Mucosa of descending colon (tissue), 3 donors: ENCODE measurements around the gene ITPKB. TPM values are rescaled to one million over a fixed set of nuclear protein-coding genes. Genes with fewer than 3 reads are reported as not detected.
A peak's percentile ranks its signal among the peaks of the same experiment; 100 is the strongest.

Experiments
- ATAC-seq: fragments of 200-7000 bp; cut with Tn5 transposase; one replicate; pipeline ENCODE4 v1.9.1; 2020; ENCODE audit warnings: mild to moderate bottlenecking, moderate library complexity
- DNase-seq, 3 donors: peaks; one replicate each; pipeline ENCODE4 v3.0.0-alpha.2; 2020
- H3K36me3 ChIP-seq: fragments of 200-600 bp; one replicate; pipeline ENCODE4 v1.8.0; 2021; ENCODE audit warnings: low read depth, mild to moderate bottlenecking
- H3K4me1 ChIP-seq: fragments of 200-600 bp; one replicate; pipeline ENCODE4 v1.8.0; 2021; ENCODE audit warnings: low read depth, mild to moderate bottlenecking
- H3K4me3 ChIP-seq: fragments of 200-600 bp; one replicate; pipeline ENCODE4 v1.8.0; 2021; ENCODE audit warnings: mild to moderate bottlenecking
- H3K9me3 ChIP-seq: fragments of 200-600 bp; one replicate; pipeline ENCODE4 v1.8.0; 2021; ENCODE audit warnings: mild to moderate bottlenecking
- intact Hi-C, 2 donors: fragments of 100-400 bp; cut with DNase I in 1 of 2; cut with micrococcal nuclease in 1 of 2; formaldehyde crosslinking; loops; one replicate each; pipeline versions ENCODE4 v1.11.0 to v1.11.1; 2022; cut with DNase I, micrococcal nuclease
- total RNA-seq, 3 donors: library from RNA; stranded (reverse); fragmentation: NEBNext Ultra II Directional in 2 of 3; extraction: Animal tissue kit (Norgen Biotek cat#: 25700) in 2 of 3; gene quantifications; one replicate each; pipeline versions ENCODE4 v1.2.1 to v1.2.4, GENCODE V29; 2021 to 2023
- TF ChIP-seq, protein P1 (sequence below): fragments of 200-600 bp; IDR thresholded peaks from one replicate; pipeline ENCODE4 v1.8.0; 2022; ENCODE audit warnings: antibody characterized with exemption, mild to moderate bottlenecking
- donor health status: DM: no; HTN: no; CAD: no; lungs with moderate emphysema.
- donor health status: DM: no; HTN: no; CAD: no.
- donor health status: DM: no; HTN: yes; CAD: no.

Gene ITPKB
- total RNA-seq, 3 donors from 2014 or later: 9.5 to 90.3 (median 11.7) TPM

DNA sequence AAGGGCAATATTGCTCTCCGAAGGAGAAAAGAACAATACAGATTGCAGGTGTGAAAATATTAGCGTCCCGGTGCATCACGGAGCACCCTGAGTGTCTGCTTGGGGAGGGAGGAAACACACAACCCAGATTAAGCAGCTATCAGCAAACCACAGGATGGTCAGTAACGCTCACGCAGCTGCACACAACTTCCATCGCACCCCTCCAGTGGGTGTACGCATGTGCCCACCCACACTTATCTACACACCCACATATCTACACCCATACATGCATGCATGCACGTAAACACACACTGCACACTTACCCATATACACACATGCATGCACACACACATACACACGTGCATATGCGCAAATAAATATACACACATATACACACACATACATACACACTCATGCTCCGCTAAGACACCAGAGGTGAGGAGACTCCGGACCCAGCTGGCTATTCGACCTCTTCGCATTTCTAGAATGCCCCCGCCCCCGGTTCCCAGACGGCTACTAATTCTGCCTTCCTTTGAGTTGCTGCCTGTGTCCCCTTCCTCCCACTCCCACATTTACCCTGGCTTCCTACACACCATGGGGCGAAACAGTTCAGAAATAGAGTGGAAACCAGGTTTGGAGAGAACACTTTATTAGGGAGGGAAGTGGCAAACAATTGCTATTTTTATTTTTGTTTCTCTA lies 26.2 kb downstream of the ITPKB start:
- intact Hi-C loops: no loop called here
- Histone ChIP-seq H3K9me3 (peaks cover 3% of the 10 kb centered on the region), H3K4me3 (no peak overlapping the region), H3K4me1 (peaks cover 12% of the 10 kb centered on the region), H3K36me3 (no peaks in the 10 kb centered on the region)
- DNase-seq (no peak), ATAC-seq (no peak)
- TF ChIP-seq, protein P1, sequence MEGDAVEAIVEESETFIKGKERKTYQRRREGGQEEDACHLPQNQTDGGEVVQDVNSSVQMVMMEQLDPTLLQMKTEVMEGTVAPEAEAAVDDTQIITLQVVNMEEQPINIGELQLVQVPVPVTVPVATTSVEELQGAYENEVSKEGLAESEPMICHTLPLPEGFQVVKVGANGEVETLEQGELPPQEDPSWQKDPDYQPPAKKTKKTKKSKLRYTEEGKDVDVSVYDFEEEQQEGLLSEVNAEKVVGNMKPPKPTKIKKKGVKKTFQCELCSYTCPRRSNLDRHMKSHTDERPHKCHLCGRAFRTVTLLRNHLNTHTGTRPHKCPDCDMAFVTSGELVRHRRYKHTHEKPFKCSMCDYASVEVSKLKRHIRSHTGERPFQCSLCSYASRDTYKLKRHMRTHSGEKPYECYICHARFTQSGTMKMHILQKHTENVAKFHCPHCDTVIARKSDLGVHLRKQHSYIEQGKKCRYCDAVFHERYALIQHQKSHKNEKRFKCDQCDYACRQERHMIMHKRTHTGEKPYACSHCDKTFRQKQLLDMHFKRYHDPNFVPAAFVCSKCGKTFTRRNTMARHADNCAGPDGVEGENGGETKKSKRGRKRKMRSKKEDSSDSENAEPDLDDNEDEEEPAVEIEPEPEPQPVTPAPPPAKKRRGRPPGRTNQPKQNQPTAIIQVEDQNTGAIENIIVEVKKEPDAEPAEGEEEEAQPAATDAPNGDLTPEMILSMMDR: no peak

DNA sequence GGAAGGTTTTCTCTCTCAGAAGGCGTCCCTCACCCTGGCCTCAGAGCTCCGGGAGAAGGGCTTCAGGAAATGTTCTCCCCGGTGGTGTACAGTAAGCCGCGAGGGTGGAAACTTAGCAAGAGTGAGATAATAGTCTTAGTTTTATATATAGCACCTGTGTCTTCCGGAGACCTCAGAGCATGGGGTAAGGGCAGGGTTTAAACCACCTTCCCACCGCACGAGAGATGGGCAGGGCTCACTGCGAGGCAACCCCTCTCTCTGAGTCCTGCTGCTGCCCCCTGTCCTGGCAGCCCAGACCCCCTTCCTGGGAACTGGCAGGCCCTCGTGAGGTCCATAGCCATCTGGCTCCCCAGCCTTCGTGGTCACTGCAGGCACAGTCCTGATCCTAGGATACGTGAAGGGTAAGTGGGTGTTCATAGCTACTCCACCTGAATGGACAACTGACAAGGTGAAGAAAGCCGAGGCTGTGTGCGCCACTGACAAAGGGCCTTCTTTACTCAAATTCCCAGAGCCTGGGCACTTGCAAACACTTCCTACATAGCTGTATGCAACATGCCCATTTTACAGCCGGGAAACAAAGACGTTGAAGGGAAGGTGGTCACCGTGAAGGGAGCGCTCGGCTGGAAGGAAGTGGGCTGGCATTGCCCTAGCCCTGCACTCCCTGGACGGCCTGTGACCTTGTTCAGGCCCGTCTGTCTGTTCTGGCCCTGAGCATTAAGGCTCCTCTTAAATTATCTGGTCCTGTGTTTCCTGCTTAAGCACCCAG lies 26.9 kb downstream of the ITPKB start:
- TF ChIP-seq, protein P1: no peak
- Histone ChIP-seq H3K36me3 (no peaks in the 10 kb centered on the region), H3K4me3 (no peak overlapping the region), H3K4me1 (peaks cover 16% of the 10 kb centered on the region), H3K9me3 (peaks cover 3% of the 10 kb centered on the region)
- DNase-seq: no peak
- ATAC-seq: peak; percentile 67
- intact Hi-C loops: no loop called here

DNA sequence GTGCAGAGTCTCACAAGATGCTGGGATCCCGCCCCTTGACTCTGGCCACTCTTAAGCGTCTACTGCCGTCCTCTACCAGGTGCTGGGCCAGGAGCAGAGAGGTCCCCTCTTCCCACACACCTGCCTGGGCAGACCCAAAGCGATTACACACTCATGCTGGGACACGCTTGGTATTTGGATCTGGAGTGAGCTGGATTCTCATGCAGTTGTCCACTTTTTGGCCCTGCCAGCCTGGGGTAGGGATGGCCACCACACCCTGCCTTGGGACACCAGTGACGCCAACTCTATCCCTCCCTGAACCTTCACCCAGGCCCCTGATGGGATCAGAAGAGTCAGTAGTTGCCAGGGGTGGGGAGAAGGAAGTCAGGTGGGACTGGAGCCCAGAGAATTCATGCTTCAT lies 28.6 kb downstream of the ITPKB start:
- no peak overlapping the region for H3K4me3 ChIP-seq
- ATAC-seq (no peak), DNase-seq (no peak)
- no peaks in the 10 kb centered on the region for H3K36me3 ChIP-seq
- peaks cover 16% of the 10 kb centered on the region for H3K4me1 ChIP-seq
- TF ChIP-seq, protein P1: no peak
- intact Hi-C loops: no loop called here
- H3K9me3 ChIP-seq: peaks cover 3% of the 10 kb centered on the region

DNA sequence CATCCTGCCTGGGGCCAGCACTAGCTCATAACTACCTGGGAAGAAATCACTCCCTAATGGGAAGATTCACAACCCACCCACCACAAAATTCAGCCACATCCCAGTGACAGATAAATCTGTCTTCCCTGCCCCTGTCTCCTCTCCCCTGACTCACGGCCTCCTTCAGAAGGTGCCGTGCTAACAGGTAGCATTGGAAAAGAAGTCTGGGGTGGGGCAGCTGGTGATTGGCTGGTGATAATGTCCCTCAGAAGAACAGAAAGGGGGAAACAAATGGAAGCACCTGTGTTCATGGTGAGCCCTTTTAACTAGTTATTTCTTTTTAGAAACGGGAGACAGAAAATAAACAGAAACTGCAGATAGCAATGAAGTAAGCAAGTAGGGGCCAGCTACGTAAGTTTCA lies 29.1 kb downstream of the ITPKB start:
- DNase-seq: no peak
- TF ChIP-seq, protein P1: no peak
- ATAC-seq: no peak
- Histone ChIP-seq H3K36me3 (no peaks in the 10 kb centered on the region), H3K9me3 (peaks cover 3% of the 10 kb centered on the region), H3K4me1 (peaks cover 16% of the 10 kb centered on the region), H3K4me3 (no peak overlapping the region)
- intact Hi-C loops: no loop called here

DNA sequence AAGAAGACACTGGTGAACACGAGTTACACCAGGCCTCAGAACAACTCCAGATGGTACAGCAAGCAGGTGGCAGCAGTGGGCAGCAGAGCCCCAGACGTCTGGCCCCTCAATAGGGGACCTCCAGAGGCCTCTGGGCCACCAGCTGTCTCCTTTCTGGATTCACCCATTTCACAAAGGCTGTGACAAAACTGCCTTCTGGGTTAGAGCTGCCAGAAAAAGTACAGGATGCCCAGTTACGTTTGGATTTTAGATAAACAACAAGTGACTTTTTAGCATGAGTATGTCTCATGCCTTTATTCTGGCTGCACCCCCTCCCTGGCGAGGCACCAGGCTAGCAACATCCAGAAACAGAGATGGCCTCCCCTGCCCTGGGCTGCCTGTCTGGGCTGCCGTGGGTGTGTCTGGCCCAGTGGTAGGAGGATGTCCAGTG lies 30.1 kb downstream of the ITPKB start:
- Histone ChIP-seq H3K36me3 (no peaks in the 10 kb centered on the region), H3K9me3 (no peaks in the 10 kb centered on the region), H3K4me1 (peaks cover 16% of the 10 kb centered on the region), H3K4me3 (no peak overlapping the region)
- no peak for DNase-seq
- no peak for ATAC-seq
- intact Hi-C loops: no loop called here
- TF ChIP-seq, protein P1: no peak
